C4-2B (cell line): ENCODE measurements around the gene METTL26.

Experiments used
- H3K27ac ChIP-seq: fragments of 450-650 bp; 2 replicates; pipeline ENCODE4 v1.5.1; 2017
- CTCF ChIP-seq: fragments of 450-650 bp; conservative IDR thresholded peaks from 2 replicates; pipeline ENCODE4 v1.5.1; 2017; ENCODE audit warnings: mild to moderate bottlenecking
- ZFX ChIP-seq: fragments of 450-650 bp; IDR thresholded peaks from 2 replicates; pipeline ENCODE4 v1.6.1; 2017

The METTL26 gene

GRCh38 chr16:610513-611381, 25.4 kb downstream of the METTL26 start:
- no peak overlapping the region for H3K27ac ChIP-seq
- no peak; the same call in 1 of the 2 replicates for TF ChIP-seq CTCF
- no peak for TF ChIP-seq ZFX

- TF ChIP-seq CTCF (no peak), ZFX (no peak)
These were observed 26.1 kb downstream of the METTL26 start for GRCh38 chr16:609984-610383.

GRCh38 chr16:609316-609715, 26.8 kb downstream of the METTL26 start:
- TF ChIP-seq CTCF (no peak), ZFX (no peak)
- H3K27ac ChIP-seq = no peak overlapping the region

More at GRCh38 chr16:609984-610383, 26.1 kb downstream of the METTL26 start:
- H3K27ac ChIP-seq = no peak overlapping the region

- no peak overlapping the region for H3K27ac ChIP-seq
- TF ChIP-seq CTCF = no peak
- TF ChIP-seq ZFX = no peak
These were observed 28.1 kb downstream of the METTL26 start for GRCh38 chr16:608019-608418.

GRCh38 chr16:606656-607307, 29.3 kb downstream of the METTL26 start:
- H3K27ac ChIP-seq = no peak overlapping the region
- TF ChIP-seq ZFX = no peak
- no peak for TF ChIP-seq CTCF

GRCh38 chr16:603933-604332, 32.2 kb downstream of the METTL26 start:
- no peak overlapping the region for H3K27ac ChIP-seq
- no peak for TF ChIP-seq CTCF
- no peak for TF ChIP-seq ZFX

- TF ChIP-seq CTCF (no peak; the same call in 1 of the 2 replicates), ZFX (no peak)
- no peak overlapping the region for H3K27ac ChIP-seq
These were observed 35.3 kb downstream of the METTL26 start for GRCh38 chr16:600781-601180.
